Ascending aorta (tissue), 2 donors: Measurements from ENCODE around the gene FRMD1. TPM values are rescaled to one million over a fixed set of nuclear protein-coding genes. Genes with fewer than 3 reads are reported as not detected.
"Not testable (repeated sequence)": the region's sequence is repeated elsewhere in the genome, so short reads cannot be mapped to it uniquely, and the experiment has no call there.

Experiments
- DNase-seq, 2 donors: peaks; one replicate each; pipeline ENCODE4 v3.0.0-alpha.2; 2019; ENCODE audit warnings: low spot score in 2 of 2
- H3K27ac ChIP-seq, 2 donors: fragments of 200-600 bp; sonication (generic); one replicate each; pipeline ENCODE4 v1.5.1; 2016 to 2017; ENCODE audit warnings: mild to moderate bottlenecking in 1 of 2
- H3K27me3 ChIP-seq: fragments of 200-600 bp; sonication (generic); one replicate; pipeline ENCODE4 v1.5.1; 2017
- H3K36me3 ChIP-seq, 2 donors: fragments of 200-600 bp; sonication (generic); one replicate each; pipeline ENCODE4 v1.5.1; 2016
- H3K4me1 ChIP-seq, 2 donors: fragments of 200-600 bp; sonication (generic); one replicate each; pipeline ENCODE4 v1.5.1; 2016 to 2017; ENCODE audit warnings: mild to moderate bottlenecking in 1 of 2
- H3K4me3 ChIP-seq, 2 donors: fragments of 200-600 bp; sonication (generic); one replicate each; pipeline ENCODE4 v1.5.1; 2016 to 2017; ENCODE audit warnings: mild to moderate bottlenecking in 1 of 2
- H3K9me3 ChIP-seq, 2 donors: fragments of 200-600 bp; sonication (generic); one replicate each; pipeline ENCODE4 v1.5.1; 2016
- CTCF ChIP-seq, 3 experiments: fragments of 200-600 bp in 2 of 3; fragments of 450-650 bp in 1 of 3; sonication (generic) in 2 of 3; IDR thresholded peaks; one replicate each; pipeline ENCODE4 v1.5.1; 2016 to 2019; ENCODE audit warnings: antibody characterized with exemption in 3 of 3, mild to moderate bottlenecking in 1 of 3, moderate library complexity in 1 of 3
- intact Hi-C: fragments of 100-400 bp; cut with DNase I; formaldehyde crosslinking; loops from one replicate; pipeline ENCODE4 v1.15.1; 2023
- total RNA-seq: library from RNA; depleted of rRNA; stranded (reverse); fragments of >200 nt; gene quantifications from one replicate; pipeline ENCODE4 v1.1.0, GENCODE V29; 2016

FRMD1 gene
- total RNA-seq, 1 donor from 2014 or later: not detected

GRCh38 chr6:168083514-168083885 lies 4.5 kb upstream of the FRMD1 start:
- Histone ChIP-seq H3K4me1 (no peaks in the 10 kb centered on the region), H3K27ac (no peak overlapping the region), H3K4me3 (no peak overlapping the region), H3K36me3 (no peaks in the 10 kb centered on the region), H3K27me3 (no peaks in the 10 kb centered on the region), H3K9me3 (no peaks in the 10 kb centered on the region)
- intact Hi-C loops: no loop called here
- DNase-seq: no peak
- no peak for TF ChIP-seq CTCF (IDR thresholded peaks at IDR 0.05)

GRCh38 chr6:168082860-168083513 lies 4.0 kb upstream of the FRMD1 start:
- TF ChIP-seq CTCF (IDR thresholded peaks at IDR 0.05): no peak
- Histone ChIP-seq H3K27ac (no peak overlapping the region), H3K4me1 (no peaks in the 10 kb centered on the region), H3K4me3 (no peak overlapping the region), H3K27me3 (no peaks in the 10 kb centered on the region), H3K36me3 (no peaks in the 10 kb centered on the region), H3K9me3 (no peaks in the 10 kb centered on the region)
- intact Hi-C loops: no loop called here
- no peak for DNase-seq

- H3K27me3 ChIP-seq: no peaks in the 10 kb centered on the region
- H3K36me3 ChIP-seq: no peaks in the 10 kb centered on the region
- TF ChIP-seq CTCF (IDR thresholded peaks at IDR 0.05): no peak
- no peaks in the 10 kb centered on the region for H3K9me3 ChIP-seq
- no peaks in the 10 kb centered on the region for H3K4me1 ChIP-seq
- no peak overlapping the region for H3K27ac ChIP-seq
- intact Hi-C loops: no loop called here
- no peak for DNase-seq
- no peak overlapping the region for H3K4me3 ChIP-seq
These were observed 3.0 kb upstream of the FRMD1 start for GRCh38 chr6:168081858-168082546.

DNA sequence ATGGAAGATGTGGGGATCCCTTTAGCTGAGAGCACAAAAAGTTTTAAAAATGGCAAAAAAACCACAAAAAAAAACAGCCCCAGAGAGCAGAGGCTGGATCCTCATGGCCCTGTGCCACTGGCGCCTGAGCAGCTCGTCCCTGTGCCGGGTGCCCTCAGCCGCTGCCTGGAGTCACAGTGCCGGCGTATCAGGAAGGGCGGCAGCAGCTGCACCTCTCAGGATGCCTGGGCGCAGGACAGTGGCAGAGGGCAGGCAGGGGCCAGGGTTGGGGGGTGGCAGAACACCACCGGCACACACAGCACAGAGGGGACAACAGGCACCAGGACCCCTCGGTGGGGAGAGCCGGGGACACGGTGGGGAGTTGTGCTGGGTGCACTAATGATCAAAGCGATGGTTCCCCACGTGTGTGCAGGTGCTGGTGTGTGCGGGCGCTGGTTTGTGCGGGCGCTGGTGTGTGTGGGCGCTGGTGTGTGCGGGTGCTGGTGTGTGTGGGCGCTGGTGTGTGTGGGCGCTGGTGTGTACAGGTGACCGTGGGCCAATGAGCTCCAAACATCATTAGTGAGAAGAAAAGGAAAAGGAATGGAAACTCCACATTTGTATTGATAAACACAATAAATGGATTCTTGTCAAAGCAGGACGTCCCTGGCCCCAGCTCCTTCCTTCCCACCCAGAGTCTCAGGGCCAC lies 1.5 kb upstream of the FRMD1 start:
- no peak for TF ChIP-seq CTCF (IDR thresholded peaks at IDR 0.05)
- no peak overlapping the region for H3K27ac ChIP-seq
- no peaks in the 10 kb centered on the region for H3K9me3 ChIP-seq
- no peaks in the 10 kb centered on the region for H3K4me1 ChIP-seq
- DNase-seq: no peak
- H3K27me3 ChIP-seq: no peaks in the 10 kb centered on the region
- intact Hi-C loops: no loop called here
- no peaks in the 10 kb centered on the region for H3K36me3 ChIP-seq
- no peak overlapping the region for H3K4me3 ChIP-seq

- no peak for DNase-seq
- TF ChIP-seq CTCF (IDR thresholded peaks at IDR 0.05): no peak
- H3K9me3 ChIP-seq: no peaks in the 10 kb centered on the region
- H3K4me1 ChIP-seq: no peaks in the 10 kb centered on the region
- no peak overlapping the region for H3K27ac ChIP-seq
- H3K4me3 ChIP-seq: no peak overlapping the region
- H3K36me3 ChIP-seq: no peaks in the 10 kb centered on the region
- no peaks in the 10 kb centered on the region for H3K27me3 ChIP-seq
- intact Hi-C loops: no loop called here
These were observed 653 bp downstream of the FRMD1 start for GRCh38 chr6:168078175-168078942.

- DNase-seq, intact Hi-C loops, H3K4me1 ChIP-seq, H3K36me3 ChIP-seq, H3K4me3 ChIP-seq, H3K27ac ChIP-seq, H3K27me3 ChIP-seq, H3K9me3 ChIP-seq: not testable (repeated sequence)
These were observed 1.6 kb downstream of the FRMD1 start for GRCh38 chr6:168077401-168077800.
